ENCODE data around the gene CLDN19.

CLDN19 gene

DNA sequence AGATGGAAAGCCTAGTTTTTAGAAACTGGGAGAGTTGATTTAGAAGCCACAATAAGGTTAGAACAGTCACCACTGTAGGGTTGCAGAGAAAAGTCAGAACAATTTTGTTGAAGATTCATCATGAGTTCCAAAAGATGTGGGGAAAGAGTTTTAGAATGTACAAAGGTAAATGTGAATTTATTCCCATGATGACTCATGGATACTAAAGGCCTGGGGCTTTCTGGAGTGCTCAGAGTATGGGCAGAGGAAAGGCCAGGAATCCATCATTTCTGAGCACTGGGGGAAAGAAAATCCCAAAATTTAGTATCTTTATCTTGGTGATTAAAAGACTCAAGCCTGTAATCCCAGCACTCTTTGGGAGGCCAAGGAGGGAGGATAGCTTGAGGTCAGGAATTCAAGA, 40.0 kb downstream of the CLDN19 start:
- DNase-seq (ENCODE audit: low spot score) = no peak

DNA sequence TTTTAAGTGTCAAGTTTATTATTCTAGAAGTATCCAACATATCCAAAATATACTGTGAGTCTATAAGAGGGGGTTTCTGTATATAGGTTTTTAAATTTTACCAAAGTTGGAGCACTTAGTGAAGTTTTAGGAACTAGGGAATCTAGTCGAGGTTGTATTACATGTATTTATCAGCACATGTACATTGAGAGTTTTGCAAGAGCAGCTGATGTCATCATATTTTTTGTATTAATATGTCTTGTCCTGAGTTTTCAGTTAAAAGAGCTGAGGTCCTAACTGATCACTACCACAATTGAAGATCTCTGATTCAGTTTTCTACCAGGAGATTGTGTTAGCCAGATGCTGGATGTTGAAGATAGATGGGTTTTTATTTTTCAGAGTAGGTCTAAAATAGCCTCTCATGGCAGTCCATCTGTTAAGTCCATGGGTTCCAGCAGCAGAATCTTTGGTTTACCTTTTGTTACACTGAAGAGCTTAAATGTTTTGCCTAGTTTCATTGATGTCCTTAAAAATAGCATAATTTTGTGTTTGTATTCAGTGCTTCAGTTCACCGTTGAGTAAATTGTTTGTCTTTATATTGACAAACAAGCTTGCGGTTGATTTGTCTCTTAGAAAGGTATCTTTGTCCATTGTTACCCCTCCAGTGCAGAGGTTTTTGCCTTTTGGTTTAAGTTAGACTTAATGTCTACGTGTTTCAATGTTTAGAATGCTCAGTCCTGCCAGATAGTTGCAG, 41.8 kb downstream of the CLDN19 start:
- DNase-seq (ENCODE audit: low spot score) = no peak

DNA sequence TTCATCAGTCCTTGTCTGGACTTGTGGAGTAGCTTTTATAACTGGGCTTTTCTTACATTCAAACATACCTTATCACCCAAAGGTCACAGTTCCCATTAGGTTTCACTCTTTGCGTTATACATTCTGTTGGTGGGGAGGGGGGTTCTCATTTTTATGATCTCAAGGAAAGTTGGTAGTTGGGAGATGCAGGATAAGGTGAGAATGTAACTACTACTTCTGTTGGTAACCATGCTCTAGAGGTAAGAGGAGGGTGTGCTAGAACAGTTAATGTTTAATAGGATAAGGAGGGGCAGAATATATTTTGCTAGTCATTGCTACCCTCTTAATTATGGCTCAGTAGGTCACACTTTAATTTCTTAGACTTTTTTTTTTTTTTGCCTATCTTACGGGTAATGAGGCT, 47.1 kb downstream of the CLDN19 start:
- no peak for DNase-seq (ENCODE audit: low spot score)

DNA sequence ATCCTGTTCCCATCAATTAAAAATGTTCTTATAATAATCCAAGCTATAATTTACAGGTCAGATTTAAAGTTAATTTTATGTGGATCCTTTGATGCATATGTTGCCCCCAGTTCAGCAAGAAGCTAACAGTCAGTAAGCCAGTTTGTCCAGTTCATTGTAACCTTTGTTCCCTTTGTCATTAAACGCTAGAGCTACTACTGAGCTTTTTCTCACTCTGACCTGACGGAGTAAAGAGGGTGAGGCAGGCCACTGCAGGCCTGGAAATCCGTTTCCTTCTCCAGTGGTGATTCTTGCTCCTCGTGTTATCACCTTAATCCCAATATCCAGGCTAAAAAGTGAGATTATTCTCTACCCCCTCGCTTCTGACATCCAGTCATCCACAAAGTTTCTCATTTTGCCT, 47.6 kb downstream of the CLDN19 start:
- DNase-seq (ENCODE audit: low spot score) = no peak

GRCh38 chr1:42691157-42691498, 48.9 kb downstream of the CLDN19 start:
- no peak for DNase-seq (ENCODE audit: low spot score)

DNA sequence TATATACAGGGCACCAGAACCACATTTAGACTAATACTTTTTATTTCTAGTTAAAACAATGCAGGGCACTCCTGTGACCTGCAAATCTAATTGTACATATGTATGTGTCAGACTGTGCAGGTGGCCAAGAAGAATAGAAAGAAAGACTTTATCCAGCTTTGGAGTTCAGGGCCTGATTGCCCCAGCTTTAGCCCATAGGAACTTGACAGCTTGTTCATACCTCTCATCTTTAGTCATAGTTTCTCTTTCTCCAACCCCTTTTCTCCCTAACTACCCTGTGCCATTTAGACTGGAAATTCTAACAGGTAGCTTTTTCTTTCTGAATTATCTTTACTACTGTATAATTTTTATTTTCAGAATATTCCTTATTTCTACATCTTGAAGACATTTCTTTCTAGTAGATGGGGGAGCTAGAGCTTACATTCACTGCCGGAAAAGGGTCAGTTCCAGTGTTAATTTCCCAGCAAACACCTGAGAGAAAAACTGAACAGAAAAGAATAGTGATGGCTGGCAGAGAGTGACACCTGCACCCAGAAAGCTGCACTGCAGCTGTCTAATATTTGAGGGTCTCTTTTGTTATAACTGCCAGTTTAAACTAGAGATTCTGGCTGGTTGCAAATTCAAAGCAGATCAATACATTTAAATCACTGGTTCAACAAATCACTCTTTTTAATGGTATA, 49.4 kb downstream of the CLDN19 start:
- no peak for DNase-seq (ENCODE audit: low spot score)

GRCh38 chr1:42689912-42690311, 50.1 kb downstream of the CLDN19 start:
- no peak for DNase-seq (ENCODE audit: low spot score)

DNA sequence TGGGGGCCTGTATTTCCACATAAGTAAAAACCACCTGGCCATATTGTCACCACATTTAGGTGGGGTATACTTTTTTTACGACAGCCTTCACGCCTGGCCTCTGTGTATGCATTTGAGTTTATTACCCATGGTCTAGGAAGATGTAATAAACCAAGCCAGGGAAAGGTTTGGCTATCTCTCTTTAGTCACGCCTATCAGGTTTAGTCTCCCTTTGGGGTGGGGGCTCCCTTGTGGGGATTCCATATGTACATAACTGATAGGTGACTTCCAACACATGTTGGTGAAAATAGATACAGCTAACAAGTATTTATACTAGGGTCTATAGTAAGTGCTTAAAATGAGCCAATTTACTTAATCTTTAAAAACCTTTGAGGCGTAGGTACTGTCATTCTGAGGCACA, 53.6 kb downstream of the CLDN19 start:
- no peak for DNase-seq (ENCODE audit: low spot score)

GRCh38 chr1:42684139-42684538, 55.9 kb downstream of the CLDN19 start:
- no peak for DNase-seq (ENCODE audit: low spot score)
